Measurements from ENCODE around the gene ELMO1.

The ELMO1 gene

DNA sequence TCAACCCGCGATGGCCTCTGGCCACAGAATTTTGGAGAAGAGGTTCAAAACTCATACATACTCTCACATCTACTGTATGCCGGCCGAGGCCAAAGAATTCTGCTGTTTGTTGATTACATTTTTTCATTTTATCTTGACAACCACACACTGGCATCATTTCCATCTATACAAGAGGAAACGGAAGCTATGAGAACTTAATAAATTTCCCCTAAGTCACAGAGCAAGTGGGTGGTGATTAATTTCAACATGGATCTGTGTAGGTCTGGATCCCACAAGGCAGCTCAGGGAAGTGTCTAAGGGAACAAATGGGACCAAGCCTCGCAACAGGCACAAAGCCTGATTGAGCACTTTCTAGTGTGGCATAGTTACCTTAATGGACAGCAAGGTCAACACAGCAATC lies 18.0 kb downstream of the ELMO1 start:
- DNase-seq (ENCODE audit: low spot score): no peak

DNA sequence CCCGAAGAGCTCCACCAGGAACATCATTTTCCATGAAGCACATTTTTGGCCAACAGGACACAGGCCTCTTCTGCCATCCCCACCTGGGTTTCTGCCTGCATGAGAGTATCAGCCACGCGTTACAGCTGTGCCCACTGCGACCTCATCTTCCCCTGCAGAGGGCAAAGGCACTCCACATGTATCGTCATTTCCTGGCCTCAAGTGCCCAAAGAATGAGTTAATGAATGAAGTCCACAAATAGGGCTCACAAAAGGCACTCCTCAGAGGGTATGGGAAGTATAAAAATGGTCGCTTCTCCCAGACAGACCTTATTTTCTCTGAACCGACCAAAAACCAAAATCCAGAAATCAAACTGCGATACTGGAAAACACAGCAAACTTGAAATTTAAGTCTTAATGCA lies 18.5 kb downstream of the ELMO1 start:
- DNase-seq (ENCODE audit: low spot score): no peak

DNA sequence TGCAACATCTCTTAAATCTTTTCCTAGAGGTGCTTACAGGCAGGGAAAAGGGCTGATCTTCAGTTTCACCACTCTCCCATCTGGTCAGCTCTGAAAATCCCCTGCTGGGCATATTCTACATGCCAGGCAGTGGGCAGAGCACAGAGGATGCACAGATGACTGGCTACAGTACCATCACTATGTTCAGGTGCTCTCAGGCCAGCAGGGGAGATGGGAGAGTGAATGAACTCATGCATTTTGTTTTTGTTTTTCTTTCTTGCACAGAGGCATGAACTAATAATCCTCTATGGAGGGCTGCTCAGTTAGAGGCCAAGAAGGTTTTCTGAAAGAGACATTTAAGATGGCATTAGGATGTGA lies 19.3 kb downstream of the ELMO1 start:
- DNase-seq (ENCODE audit: low spot score): no peak

DNA sequence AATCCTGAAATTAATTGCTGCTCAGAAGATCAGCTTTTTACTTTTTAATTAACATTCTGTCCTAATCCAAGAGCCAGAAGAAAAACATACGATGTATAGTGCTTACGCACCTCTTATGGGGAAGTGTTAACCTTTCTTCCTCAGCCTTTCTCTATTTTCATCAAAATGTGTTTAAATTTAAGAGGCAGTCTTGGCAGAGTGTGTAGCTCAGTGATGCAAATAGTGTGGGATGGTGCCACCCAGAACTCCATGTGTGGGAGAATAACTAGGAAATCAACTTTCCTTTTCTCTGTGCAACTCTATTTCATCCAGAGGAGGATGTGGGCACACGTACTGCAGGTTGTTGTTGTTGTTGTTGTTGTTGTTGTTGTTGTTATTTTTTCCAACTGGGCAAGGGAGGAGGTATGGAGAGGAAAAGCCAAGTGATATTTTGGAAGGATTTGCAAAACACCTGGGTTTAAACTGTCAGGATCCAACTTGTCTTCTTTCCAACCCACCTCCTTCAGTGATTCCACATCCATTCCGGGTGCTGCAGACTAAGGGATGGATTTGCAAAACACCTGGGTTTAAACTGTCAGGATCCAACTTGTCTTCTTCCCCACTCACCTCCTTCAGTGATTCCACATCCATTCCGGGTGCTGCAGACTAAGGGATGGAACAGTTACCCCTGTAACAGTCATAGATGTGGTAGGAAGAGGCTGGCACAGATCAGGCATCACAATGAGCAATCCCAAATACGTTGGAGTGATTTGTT lies 19.8 kb downstream of the ELMO1 start:
- DNase-seq (ENCODE audit: low spot score): no peak

DNA sequence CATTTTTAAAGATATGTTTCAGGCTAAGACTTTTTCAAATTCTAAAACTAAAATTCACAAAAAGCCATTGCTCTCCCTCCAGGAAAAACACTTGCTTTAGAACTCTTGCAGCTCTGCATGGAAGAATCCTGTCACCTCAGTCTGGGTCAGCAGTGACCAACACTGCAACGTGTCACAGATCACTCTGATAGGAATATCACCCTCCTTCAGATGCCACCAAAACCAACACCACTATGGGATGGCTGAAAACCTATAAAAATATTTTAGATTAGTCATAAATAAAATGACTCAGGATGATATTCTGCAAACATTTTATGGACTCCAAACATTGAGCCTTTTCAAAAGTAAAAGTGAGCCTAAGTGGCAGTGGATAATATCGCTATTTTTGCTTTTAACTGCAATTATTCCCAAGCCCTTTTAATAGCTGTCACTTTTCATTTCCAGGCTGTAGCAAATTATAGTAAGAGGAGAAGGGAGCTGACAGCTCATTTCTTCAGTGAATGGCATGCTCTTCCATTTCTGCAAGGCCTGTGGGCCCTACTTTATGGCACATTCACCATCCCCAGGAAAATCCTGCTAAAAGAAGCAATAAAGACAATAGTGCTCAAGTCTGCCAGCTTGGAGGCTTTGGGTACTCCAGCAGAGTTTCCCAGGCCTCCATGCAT lies 21.3 kb downstream of the ELMO1 start:
- no peak for DNase-seq (ENCODE audit: low spot score)

DNA sequence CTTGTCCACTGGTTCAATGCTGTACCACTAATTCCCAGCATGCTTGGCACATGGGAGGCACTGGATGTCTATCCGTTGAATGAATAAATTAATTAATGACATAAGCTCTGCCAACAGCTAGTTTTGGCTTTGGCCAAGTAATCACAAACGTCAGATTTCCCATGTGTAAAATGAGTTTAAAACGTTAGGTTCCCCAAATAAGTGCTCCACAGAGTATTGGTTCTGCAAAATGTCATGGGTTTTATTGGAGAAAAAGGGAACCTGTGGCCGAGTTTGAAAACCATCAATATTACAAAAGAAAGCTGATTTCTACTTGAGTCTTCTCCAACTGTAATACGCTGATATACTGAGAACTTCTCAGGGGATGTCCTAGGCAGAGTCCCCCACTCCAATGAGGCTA lies 23.2 kb downstream of the ELMO1 start:
- no peak for DNase-seq (ENCODE audit: low spot score)

DNA sequence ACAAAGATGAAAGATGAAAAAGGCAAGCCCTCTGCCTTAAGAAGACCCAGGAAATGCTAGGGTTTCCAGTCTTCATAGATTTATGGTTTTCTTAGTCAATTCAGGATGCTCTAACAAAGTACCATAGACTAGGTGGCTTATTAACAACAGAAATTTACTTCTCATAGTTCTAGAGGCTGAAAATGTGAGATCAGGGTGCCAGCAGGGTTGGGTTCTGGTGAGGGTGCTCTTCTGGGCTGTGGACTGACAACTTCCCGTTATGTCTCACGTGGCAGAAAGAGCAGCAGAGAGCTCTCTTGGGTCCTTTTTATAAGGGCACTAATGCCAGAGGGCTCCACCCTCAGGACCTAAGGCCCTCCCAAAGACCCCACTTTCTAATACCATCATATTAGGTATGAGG lies 23.7 kb downstream of the ELMO1 start:
- no peak for DNase-seq (ENCODE audit: low spot score)

DNA sequence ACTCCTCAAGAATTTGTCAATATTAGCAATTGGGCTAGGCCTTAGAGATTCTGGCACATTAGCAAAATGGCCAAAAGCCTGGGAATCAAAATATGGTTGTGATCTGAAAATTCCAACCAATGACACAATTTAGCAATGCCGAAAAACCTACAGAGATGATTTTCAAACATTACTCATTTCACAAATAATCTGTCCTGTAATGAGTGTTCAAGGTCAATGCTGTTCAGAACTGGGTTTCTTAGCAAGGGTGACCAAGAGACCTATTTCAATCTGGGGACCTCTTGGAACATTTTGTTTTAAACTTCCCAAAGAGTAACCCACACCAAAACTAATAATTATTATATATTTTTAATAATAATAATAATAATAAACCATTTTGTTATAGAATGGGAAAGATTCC lies 24.1 kb downstream of the ELMO1 start:
- no peak for DNase-seq (ENCODE audit: low spot score)

DNA sequence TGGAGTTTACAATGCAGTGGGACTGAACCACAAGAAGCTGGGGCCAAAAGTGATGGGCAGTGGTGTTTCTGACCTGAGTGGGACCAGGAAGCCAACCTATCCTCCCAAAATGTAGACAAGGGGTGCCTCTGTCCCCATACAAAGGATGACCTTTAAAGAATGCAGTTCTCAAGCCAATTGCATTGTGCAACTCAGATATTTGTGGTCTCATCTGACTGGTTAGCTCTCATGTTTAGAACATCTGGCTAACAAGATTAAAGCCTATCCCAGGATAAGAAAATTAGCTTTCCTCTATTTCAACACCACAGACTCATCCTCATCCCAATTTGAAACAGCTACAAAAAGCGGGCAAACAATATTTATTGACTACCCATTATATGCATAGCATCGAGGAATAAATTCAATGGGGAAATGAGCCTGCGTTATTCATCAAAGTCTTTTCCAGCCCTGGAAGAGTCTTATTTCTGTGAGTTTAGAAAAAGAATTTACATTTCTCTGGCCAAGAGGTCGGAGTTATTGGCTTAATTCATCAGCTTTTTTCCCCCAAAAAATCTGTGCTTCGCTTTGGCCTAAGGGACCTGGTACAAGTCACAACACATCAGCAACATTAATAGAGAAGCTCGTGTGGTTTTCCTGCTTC lies 26.7 kb downstream of the ELMO1 start:
- DNase-seq (ENCODE audit: low spot score): no peak

DNA sequence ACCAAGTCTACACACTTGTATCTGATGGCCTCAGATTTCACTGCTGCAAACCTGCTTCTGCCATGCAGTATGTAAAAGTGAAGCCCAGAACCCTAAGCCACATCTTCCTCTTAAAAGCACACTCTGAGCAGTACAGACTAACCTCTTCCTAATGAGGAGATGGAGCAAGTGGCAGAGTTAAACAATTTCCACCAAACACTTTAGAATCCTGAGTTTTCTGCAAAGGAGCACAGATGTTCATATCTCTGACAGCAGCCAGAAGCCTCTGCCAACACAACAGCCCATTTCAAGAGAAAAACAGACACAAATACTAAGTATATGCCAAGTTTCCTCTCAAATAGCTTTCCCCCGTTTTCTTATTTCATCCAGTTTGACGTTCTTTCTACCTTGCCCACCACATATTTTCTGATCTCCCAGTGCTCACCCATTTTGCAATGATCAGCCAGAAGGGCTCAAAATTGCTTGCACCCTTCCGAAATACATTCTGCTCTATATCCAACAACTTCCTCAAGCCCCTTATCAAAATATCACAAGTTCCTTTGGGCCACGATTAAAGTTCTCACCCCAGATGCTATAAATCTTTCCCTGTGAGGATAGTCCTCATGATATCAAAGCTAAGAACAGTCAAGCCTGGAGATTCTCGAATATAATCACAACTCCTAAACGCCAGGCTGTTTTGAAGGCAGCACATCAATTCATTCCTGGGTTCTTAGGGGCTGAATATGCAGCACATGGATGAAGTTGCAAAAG lies 27.5 kb downstream of the ELMO1 start:
- DNase-seq (ENCODE audit: low spot score): no peak

DNA sequence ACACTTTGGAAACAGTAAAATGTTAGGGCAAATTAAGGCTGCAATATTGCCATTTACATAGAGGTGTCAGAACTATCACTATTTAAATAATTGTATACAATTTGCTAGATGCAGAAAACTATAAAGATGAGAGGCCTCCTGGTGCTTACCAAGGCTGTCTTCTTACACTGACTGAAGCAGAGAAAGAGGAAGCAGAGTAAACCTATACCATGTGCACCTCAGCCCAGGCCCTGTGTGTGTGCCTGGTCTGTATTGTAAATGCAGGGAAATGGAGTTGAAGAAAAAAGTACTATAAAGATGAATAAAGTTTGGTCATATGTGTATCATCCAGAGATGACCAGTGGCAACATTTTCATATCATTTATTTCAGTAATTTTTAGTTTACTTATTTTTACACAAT lies 29.2 kb downstream of the ELMO1 start:
- no peak for DNase-seq (ENCODE audit: low spot score)

DNA sequence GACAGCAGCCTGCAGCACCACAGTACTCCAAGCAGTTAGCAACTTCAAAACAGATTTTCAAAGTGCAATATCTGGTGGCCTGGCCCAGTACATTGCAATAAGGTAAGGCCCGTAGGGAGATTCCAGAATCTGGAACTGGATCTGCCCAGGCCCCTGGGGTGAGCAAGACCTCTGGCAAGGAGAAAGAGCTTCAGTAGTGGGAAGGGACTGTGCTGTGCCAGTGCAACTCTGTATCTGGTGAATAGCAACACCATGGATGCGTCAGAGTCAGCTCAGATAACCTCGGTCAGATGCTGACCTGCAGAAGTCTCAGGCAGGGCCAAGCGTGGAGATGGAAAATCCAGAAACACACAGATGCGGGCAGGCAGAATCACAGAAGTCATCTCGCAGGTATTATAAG lies 30.3 kb downstream of the ELMO1 start:
- no peak for DNase-seq (ENCODE audit: low spot score)

DNA sequence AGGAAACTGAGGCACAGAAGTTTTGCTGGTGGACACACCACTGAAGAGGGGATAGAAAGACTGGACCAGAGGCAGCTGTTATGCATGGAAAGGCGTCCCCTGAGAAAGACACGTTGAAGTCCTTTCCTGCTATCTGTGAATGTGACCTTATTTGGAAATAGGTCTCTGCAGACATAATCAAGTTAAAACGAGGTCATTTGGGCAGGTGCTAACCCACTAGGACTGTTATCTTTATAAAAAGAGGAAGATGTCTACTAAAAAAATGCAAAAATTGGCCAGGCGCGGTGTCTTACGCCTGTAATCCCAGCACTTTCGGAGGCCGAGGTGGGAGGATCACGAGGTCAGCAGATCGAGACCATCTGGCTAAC lies 31.6 kb downstream of the ELMO1 start:
- no peak for DNase-seq (ENCODE audit: low spot score)

DNA sequence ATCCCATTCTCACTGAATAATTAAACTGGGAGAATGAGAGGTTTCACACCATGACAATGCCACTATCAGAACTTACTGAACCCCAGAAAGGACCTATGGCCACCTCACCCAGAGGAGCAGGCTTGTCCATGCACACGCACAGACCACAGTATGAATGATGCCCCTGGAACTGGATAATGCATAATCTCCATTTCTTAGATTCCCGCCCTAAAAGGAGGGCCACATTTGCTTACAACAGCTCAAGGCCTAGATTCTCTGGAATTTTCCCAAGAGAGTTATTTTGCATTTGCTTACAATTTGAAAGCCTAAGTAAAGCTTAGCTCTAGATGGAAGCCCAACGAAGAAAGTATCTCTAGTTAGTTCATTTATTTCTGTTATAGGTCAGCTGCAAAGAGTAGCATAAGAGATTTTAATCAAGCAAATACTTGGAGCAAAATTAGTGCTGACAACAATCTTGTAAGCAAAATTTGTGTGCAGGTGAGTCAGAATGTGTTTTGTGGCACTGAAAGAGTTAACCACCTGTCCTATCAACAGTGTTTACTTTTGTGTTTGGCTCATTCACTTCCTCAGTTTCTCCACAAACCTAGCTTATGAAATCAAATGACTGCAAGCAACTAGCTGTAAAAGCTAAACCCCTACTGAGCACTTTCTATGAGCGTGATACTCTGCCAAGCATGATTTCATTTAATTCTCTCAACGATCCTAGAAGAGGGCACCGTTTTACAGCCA lies 32.1 kb downstream of the ELMO1 start:
- no peak for DNase-seq (ENCODE audit: low spot score)

DNA sequence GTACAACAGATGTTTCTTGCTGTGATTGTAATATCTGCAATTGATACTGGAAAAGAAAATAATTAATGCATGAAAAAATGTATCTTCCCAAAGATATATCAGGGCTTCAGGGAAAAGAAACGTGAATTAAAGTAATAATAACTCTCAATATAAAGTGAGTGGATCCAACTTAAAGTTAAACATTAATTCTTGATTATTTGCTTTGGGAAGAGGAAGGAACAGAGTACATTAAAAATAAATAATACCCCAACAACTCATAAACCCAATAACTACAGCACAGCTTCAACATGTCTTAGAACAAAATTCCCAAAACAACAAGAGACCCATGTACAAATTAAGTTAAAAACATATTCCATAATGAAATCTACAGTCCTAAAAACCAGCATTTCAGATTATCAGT lies 33.0 kb downstream of the ELMO1 start:
- no peak for DNase-seq (ENCODE audit: low spot score)

DNA sequence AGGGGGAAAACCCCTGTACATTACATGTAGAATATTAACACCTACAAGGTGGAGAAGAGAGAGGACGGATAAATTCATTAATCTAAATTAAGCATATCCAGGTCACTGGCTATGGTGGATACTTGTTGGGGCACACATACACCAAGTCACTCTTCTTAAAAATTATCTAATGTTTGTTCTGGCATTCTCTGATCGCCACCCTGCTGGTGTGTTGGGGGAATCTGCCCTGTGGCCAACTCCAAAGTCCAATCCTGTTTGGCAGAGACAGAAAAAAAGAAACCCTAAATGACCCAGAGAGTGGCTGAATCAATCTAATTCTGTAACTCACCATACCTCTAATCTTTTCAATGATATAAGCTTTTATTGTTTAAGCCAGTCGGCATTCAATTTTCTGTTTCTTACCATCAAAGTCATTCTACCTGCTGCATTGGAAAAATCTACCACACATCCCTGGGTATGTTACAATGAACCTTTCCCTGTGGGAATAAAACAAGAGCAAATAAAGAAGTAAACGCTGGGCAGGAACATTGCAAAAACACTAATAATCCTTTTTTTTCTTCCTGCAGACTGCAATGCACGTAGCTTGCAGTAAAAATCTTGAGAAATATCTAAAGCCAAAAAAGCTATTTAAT lies 34.2 kb downstream of the ELMO1 start:
- no peak for DNase-seq (ENCODE audit: low spot score)

DNA sequence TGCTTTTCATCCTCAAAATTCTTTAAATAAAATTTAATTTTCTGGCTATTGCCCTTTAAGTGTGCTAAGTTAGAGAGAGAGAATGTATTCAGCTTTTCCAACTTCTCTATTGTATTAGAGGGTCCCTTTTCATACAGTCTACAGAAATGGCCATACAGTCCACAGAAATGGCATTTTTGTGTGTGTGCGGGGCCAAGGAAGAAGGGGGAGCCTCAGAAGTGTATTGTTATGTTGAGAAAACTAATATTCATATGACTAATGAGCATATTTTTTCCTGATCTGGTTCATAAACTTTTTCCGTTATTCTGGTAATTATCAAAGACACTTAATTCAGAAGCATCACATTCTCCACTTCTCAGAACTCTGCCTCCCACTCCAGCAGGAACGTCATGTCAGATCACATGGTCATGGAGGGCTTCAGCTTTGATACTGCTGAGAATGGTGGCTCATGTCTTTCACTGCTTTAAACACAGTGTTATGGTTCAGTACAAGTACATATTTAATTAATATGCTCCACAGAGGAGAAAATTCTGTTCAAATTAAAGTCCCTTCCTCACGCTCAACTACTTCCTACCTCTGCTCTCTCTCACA lies 37.1 kb downstream of the ELMO1 start:
- no peak for DNase-seq (ENCODE audit: low spot score)

DNA sequence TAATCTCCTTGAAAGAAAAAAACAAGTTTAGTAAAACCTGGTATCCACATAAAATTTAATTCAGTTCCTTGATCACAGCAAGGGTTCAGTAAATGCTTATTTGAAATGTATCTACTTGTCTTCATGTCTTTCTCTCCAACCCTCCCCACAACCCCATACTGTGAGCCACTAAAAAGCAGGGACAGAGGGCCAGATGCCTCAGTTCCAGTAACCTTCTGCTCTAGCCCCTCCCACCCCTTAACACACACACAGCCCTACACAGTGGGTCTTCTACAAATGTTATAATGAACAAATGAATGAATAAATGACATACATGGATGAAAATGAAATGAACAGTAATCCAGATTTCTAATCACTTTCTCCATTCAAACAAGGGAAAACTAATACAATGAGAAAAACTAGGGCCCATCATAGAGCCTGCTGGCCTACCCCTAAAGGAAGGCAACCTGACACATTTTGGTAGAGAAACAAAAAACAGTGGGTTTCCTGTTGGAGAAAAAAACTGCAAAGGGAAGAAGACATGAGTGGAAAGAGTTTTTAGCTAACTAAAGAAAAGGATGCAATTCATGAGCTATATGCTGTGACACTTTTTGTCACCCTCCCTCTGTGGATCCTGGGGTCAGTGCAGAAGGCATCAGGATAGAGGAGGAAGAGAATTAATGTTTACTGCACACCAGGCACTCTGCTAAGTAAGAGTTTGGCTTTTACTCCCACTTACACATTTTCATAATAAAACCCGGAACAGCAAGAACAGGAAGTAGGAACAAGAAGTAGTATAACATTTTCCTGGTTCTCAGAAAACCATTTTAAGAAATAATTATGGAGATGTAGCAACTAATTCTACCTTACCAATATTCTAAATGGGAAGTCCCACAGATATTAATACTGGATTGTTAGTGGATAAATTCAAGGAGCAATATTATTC lies 38.1 kb downstream of the ELMO1 start:
- DNase-seq (ENCODE audit: low spot score): no peak

DNA sequence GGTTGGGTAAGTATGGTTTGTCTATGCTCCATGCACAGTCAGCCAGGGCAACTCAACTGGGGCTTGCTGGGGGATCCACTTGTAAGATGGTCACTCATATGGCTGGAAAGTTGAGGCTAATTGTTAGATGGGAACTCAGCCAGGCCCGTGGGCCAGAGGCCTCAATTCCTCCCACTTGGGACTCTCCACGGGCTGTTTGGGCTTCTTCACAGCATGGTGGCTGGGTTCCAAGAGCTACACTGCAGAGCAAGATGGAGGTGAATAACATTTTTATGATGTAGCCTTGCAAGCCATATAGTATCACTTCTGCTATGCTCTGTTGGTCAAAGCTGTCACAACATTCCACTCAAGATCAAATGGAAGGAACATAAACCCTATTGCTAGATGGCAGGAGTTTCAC lies 39.2 kb downstream of the ELMO1 start:
- DNase-seq (ENCODE audit: low spot score): no peak
